Liver (tissue), 3 donors: ENCODE measurements around the gene OFD1.

ENCODE experiments used
- CTCF ChIP-seq: fragments of 150-350 bp; IDR thresholded peaks from 2 replicates; pipeline ENCODE4 v1.5.1; 2017; ENCODE audit warnings: improper control_type of control experiment, low read depth, low read length; ENCODE audit not compliant: missing input control
- EGR1 ChIP-seq, 2 donors: IDR thresholded peaks; 2 replicates each; pipeline ENCODE4 v1.6.1; 2016 to 2018; ENCODE audit warnings: antibody characterized with exemption in 2 of 2, low read depth in 2 of 2
- FOXA1 ChIP-seq: IDR thresholded peaks from 2 replicates; pipeline ENCODE4 v1.6.1; 2016; ENCODE audit warnings: antibody characterized with exemption
- GABPA ChIP-seq, 2 donors: IDR thresholded peaks in 1 of 2; conservative IDR thresholded peaks in 1 of 2; 2 replicates each; pipeline ENCODE4 v1.6.1; 2016; ENCODE audit warnings: antibody characterized with exemption in 2 of 2, mild to moderate bottlenecking in 1 of 2, moderate library complexity in 1 of 2
- HNF4A ChIP-seq, 2 donors: conservative IDR thresholded peaks; 2 replicates each; pipeline ENCODE4 v1.6.1; 2016; ENCODE audit warnings: antibody characterized with exemption in 2 of 2, mild to moderate bottlenecking in 2 of 2
- RAD21 ChIP-seq, 2 donors: IDR thresholded peaks; 2 replicates each; pipeline ENCODE4 v1.6.1; 2016; ENCODE audit warnings: antibody characterized with exemption in 2 of 2, mild to moderate bottlenecking in 2 of 2
- REST ChIP-seq: IDR thresholded peaks from 2 replicates; pipeline ENCODE4 v1.6.1; 2016; ENCODE audit warnings: antibody characterized with exemption, mild to moderate bottlenecking
- SP1 ChIP-seq: IDR thresholded peaks from 2 replicates; pipeline ENCODE4 v1.6.1; 2018; ENCODE audit warnings: antibody characterized with exemption, mild to moderate bottlenecking
- TAF1 ChIP-seq: conservative IDR thresholded peaks from 2 replicates; pipeline ENCODE4 v1.6.1; 2016; ENCODE audit warnings: antibody characterized with exemption, mild to moderate bottlenecking
- ZBTB33 ChIP-seq: IDR thresholded peaks from 2 replicates; pipeline ENCODE4 v1.6.1; 2016; ENCODE audit warnings: antibody characterized with exemption
- TF ChIP-seq, protein P1 (sequence below): IDR thresholded peaks from 2 replicates; pipeline ENCODE4 v1.6.1; 2016; ENCODE audit warnings: antibody characterized with exemption
- donor health status: healthy.
- donor health status: healthy.

GRCh38 chrX:13763489-13763888, 28.9 kb downstream of the OFD1 start:
- no peak for TF ChIP-seq GABPA (IDR thresholded peaks at IDR 0.05 in 1 of 2, conservative IDR thresholded peaks at IDR 0.05 in 1 of 2)
- TF ChIP-seq RAD21 (IDR thresholded peaks at IDR 0.05), result no peak
- no peak for TF ChIP-seq CTCF
- no peak for TF ChIP-seq REST
- TF ChIP-seq, protein P1, sequence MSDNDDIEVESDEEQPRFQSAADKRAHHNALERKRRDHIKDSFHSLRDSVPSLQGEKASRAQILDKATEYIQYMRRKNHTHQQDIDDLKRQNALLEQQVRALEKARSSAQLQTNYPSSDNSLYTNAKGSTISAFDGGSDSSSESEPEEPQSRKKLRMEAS, result no peak
- no peak for TF ChIP-seq TAF1
- no peak for TF ChIP-seq FOXA1
- TF ChIP-seq SP1, result no peak
- no peak for TF ChIP-seq ZBTB33
- no peak for TF ChIP-seq EGR1 (IDR thresholded peaks at IDR 0.05; ENCODE audit: low read depth in 2 of 2)
- TF ChIP-seq HNF4A (conservative IDR thresholded peaks at IDR 0.05), result no peak
